ENCODE data around the gene SLC17A9.
"Not testable (repeated sequence)": the region's sequence is repeated elsewhere in the genome, so short reads cannot be mapped to it uniquely, and the experiment has no call there.

Gene SLC17A9

DNA sequence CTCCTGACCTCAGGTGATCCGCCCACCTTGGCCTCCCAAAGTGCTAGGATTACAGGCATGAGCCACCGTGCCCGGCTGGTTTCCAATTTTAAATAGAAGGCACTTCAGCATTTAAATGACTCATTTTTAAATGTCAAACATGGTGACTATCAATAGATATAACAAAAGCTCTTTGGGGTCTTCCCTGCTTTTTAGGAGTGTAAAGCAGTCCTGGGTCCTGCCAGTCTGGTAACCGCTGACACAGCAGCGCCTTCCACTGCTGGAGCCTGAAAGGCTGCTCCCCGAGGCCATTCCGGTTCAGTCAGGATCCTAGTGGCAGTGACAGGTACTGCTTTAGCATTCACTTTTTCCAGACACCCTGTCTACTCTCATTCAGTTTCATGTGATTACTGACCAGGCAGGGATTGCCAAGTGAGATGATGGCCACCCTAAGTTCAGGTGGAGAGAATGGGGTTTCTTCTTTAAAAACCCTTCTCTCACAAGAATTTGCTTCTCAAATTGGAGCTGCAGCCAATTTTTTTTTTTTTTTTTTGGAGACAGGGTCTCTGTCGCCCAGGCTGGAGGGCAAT, 31.3 kb upstream of the SLC17A9 start:
- peak; percentile 79 to 84 for DNase-seq

DNA sequence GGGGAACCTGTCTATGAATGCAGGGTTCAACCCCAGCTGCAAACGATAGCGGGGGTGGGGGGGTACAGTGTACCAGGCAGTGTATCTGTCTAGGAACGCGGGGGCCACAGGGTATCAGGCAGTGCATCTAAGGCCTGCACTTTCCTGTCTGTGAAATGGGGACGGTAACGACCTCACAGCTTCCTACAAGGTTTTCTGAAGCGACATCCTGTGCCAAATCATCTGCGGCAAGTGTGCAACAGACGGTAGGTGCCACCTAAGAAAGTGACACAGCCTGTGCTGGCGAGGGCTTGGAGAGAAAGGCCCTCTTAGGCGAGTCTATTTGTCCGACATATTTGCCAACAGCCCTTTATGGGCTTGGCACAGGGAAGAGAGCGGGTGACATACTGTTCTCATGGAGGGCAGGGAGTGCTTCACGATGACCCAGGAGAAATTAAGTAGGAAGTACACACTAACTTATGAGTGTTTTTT, 30.0 kb upstream of the SLC17A9 start:
- no peak for DNase-seq

DNA sequence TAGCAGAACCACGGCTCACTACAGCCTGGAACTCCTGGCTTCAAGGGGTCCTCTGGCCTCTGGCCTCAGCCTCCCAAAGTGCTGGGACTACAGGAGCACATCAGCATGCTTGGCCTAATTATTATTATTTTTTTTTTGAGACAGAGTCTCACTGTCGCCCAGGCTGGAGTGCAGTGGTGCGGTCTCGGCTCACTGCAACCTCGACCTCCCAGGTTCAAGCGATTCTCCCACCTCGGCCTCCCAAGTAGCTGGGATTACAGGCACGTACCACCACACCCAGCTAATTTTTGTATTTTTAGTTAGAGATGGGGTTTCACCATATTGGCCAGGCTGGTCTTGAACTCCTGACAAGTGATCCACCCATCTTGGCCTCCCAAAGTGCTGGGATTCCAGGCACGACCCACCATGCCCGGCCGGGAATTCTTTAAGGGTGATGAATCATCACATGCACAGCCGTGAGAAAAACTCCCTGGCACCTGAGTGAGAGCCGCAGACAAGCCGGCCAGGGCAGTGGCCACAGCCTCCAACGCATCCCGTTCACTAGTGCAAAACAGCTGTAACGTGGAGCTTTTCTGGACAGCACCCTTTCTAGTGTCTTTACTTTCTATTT, 29.3 kb upstream of the SLC17A9 start:
- DNase-seq, result not testable (repeated sequence)

DNA sequence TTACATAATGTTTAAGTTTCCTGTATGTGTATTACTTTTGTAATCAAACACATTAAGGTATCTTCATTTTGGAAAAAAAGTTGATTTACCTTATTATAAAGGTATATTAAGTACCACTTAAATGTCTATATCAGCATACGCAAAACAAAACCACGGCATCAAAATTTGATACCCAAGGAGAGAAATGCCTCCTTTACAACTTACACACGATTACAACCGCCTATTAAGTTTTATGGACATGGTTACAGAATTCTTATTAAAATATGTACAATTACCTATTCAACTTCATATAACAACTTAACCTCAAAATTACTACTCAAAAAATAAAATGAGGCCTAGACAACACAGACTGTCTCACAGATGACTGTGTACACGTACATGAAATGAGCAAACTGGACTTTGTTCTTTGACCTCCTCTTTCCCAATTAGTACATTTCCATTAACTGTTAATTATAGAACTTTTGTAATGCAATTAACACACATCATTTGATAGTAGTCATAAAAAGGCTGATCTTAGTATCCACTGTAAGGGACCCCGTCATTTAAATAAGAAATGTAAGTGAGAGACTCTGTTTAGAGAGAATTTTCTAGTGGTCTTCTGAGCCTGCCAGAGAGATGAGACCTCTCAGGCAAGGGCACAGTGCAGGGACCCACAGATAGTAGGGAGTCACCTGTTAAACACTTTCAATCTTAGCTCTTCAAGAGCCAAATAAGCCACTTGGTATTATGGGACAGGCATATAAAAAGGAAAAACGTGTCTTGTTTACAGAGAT, 28.7 kb upstream of the SLC17A9 start:
- DNase-seq, result no peak

DNA sequence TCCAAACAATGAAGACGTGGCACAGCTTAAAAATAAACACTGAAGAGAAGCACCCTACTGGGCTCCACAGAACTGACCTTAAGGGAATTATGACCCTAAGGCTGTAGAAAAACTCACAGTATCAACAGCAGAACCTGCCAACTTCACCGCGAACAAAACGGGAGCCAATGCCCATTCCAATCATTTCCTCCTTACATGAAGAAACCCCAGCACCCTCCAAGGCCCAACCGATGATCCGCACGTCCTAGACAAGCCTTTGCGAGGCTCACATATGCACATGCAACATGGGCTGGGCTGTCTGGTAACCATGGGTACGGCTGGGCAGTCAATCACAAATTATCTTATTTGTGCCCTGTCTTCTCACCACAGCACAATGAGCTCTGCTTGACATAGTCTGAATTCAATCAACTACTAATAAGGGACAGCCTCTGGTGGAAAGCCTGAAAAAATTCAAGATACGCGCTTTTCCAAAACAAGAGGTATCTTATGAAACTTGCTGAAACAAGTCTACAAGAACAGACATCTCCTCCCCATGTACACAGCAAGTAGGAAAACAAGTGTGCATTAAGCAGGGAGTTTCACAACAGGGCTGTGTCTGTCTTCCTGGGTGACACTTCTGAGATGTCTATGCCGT, 27.9 kb upstream of the SLC17A9 start:
- DNase-seq, result peak in 1 of 2 experiments; percentile 28

DNA sequence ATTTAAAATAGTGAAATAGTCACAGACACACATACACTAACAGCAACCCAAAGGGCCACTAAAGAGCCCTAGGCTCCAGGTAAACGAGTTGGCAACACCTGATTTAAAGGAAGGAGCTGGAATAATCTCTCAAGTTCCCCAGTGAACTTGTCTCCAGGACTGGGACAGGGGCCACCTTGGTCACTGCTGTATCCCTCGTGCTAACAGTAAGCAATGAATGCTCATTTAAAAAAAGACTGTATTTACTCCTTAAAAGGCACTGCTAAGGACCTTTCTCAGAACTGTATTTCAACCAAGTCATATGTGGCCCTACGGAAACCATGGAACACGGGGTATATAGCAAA, 27.5 kb upstream of the SLC17A9 start:
- DNase-seq, result no peak

DNA sequence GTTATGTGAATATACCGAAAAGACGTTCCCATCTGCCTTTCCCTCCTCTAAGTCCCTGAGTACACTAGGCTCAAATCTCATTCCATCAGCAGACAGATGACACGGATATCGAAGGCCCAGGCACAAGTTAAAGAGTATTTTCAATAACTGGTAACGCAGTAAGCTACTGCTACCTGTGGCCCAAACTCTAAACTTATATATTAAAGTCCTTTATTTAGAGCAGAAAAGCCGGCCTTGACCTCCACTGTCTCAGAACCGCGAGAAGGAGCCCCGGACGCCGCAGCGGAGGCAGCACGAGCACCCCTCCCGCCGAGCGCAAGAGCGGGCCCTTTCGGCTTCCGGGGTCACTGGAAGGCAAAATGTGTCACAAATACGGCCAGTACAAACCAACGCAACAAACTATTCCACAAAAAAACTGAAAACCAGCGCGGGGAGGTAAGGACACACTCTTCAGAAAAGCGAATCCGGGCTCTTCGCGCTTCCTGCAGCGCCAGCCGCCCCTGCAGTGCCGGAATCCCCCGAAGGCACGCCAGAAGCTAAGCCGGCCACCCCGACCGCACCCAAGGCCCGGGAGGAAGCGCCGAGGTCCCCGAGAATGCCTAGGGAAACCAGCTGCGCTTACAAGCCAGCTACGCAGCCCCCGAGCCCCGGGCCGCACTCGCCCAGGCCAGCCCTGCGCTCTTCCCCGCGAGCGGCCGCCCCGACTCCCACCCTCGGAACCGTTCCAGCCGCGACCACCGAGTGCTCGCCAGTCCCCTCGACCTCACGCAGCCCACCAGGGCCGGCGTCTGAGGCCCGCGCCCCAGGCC, 26.9 kb upstream of the SLC17A9 start:
- DNase-seq, result peak in 1 of 2 experiments; percentile 66

DNA sequence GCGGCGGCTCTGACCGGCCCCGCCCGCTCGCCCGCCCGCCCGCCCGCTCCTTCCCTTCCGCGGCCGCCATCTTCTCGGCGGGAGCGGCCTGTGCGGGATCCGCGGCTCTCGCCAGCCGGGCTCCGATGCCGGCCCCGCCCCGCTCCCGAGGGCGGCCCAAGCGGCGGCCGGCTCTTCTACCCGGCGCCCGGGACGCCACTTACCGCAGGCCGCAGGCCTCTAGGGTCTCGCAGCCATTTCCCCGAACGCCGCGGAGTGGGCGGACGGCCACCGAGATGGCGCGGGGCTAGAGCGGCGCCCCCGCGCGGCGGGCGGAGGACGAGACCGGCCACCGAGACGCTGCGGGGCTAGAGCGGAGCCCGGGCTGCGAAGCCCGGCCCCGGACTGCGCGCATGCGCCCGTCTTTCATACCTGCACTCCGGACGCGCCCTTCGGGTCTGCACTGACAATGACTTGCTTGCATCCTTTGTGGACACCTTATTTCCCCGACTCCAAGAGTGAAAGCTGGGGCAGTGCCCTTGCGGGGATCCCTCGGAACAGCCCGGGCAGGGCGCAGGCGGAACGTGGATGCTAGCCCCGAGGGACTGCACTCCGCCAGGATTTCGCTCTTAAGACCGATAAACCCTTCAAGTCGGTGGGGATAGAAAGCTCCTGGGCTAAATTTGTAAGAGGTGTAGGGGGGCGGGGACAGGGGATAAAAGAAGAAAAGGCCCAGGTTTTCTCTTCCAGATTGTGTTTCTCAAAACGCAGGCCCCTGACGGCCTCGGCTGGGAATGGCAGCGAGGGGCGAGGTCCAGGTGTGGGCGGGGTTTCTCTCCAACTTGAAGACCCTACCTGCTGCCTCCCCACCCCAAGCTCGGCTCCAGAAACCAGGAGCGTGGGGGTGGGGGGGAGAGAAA, 26.0 kb upstream of the SLC17A9 start, which contains the start of gene DIDO1:
TSS of gene DIDO1 (minus strand) at position 277 of the 899 bp plus-strand sequence.
- DNase-seq, result peak; percentile 87 to 95

DNA sequence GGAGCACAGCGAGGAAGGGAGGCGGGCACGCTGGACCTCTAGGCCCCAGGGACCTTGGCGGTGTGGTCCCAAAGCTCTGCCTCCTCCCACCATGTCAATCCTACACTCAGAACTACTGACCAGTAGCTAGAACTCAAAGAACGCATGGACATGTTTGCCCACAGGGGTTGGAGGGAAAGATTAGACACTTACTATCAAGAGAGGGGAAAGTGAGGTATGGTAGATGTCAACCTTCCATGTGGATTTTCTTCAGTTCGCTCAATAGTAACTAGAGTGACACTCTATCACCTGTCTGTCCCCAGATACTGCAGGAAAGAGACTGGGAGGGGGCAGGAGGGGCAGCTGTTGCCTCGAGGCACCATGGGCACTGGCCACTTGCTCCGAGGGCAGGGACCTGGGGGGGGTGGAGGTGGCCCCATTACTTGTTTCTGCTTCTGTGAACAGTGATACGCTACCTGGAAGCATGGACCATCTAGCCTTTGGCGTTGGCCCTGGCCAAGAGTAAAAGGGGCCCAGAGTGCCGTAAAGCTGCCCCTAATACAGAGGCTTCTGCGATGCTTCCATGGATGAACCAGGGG, 25.3 kb upstream of the SLC17A9 start:
- DNase-seq, result no peak

DNA sequence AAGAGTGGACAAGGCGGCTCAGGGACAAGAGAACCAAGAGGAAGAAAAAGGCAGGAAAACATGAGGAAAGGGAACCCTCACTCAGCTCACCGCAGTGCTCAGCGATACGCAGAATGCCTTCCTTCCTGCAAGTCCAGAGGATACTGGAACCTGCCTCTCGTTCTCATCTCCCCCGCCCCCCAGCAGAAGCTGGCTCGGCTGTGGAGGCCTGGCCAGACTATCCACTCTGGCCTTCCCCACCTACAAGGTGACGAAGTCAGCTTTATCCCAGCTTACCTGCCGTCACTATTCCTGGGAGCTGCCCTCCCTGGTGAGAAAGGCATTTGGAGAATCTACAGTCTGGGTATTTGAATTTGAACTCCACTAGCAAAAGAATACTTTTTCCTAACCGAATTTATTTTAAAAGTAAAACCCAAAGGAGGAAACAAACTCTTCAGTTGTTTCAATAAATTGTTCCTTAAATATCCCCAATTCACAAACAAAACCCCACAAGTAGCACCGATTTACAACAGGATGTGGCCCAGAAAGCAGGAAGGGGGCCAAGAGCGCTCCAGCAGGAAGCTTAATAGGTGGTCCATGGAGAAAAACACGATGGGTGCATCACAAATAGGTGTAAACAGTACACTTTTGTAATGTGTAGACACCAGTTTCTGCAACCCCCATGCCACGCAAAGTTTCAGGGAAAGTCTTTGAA, 24.1 kb upstream of the SLC17A9 start:
- no peak for DNase-seq

DNA sequence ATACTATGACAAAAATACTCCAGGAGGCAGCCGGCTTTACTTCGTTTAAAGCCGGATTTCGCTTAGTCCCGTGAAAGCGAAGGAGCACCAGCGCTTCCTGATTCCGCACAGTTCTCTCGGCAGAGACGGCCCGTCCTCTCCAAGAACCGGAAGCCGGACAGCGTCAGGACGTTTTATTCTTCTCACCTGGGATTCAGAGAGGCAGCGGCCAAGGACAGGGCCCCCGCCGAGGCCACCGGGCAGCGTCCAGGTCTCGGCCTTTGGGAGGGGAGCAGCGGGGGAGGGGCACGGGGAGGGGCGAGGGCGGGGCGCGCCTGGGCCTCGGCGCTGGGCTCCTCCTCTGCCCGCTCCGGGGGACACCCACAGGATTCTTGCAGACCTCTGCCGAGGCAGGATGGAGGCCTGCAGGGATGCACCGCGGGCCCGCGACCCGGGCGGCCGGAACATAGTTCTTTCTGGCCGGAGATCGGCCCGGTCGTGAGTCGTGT, 23.4 kb upstream of the SLC17A9 start:
- no peak for DNase-seq

DNA sequence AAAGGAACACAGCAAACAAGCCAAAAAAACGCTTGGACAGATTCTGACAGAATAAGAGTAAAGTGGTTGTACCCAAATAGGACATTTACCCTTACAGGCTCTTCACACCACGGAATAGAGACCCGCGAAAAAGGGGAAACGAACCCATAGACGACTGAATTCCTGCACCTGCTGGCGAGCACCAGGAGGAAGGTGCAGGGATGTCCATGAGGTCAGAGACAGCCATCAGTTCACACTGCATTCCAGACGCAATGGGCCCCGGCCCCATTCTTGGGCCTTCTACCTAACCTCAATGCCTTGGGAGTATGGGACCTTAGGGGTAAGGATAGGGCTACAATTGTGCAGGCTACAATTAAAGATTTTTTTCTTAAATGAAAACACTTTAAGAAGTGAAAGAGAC, 21.0 kb upstream of the SLC17A9 start:
- DNase-seq, result no peak

DNA sequence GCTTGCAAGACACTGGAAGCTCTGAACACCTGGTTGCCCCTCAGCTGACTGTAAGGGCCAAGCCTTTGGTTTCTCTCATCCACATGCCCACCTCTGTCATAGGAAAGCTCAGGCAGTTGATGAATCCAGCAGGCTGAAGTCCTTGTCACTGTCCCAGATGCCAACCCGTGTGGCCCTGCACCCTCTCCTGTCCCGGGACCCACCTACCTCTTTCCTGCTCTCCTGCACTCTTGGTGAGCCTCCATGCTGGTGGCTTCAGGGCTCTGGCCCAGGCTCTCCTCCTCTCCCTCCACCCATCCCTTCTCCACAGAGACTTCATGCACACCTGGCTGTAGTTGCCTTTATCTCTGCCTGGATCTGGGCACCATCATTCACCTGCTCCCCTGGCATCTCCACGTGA, 18.5 kb upstream of the SLC17A9 start:
- DNase-seq, result no peak

DNA sequence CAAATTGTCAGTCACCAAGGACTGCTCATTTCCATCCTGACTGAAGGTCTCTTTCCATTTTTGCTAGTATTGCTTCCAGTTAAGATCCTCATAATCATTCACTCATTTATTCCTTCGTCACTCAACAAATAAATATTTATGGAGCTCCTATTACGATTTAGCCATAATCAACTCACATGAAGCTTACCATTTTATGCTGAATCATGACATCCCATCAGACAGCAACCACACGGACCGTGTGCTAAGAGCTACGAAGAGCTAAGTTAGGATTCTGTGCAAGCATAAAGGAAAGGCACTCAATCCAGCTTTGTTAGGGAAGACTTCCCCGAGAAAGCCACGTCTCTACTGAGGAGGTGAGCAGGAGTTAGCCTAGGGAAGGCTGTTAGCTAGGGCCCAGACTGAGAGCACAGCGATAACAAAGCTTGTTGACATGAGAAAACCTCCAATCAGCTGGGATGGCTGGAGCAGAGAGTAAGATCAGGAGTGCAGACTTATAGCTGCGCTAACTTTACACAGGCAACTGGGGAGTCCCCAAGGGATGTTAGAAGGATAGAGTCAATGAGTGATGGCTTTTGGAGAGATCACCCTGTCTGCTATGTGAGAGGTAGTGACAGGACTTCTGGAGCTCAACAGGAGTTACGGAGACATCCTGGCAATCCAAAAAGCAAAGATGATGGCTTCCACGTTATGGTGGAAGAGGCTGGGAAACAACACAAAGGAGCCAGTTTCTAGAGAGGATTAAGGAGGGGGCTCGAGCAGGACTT, 17.1 kb upstream of the SLC17A9 start:
- DNase-seq, result no peak

DNA sequence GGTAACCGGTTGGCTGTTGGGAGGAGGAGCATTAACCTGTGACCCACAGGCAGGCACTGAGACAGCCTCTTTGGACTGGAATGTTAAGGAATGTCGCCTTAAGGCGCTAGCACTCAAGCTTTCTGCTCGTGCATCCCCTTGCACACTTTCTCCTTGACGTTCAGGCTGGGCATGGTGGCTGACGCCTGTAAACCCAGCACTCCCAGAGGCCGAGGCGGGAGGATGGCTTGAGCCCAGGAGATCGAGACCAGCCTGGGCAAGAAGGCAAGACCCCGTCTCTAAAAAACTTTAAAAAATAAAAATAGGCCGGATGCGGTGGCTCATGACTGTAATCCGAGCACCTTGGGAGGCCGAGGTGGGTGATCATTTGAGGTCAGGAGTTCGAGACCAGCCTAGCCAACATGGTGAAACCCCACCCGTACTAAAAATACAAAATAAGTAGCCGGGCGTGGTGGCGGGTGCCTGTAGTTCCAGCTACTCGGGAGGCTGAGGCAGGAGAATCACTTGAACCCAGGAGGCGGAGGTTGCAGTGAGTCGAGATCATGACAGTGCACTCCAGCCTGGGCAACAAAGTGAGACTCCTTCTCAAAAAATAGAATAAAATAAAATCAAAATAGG, 16.4 kb upstream of the SLC17A9 start:
- no peak for DNase-seq

DNA sequence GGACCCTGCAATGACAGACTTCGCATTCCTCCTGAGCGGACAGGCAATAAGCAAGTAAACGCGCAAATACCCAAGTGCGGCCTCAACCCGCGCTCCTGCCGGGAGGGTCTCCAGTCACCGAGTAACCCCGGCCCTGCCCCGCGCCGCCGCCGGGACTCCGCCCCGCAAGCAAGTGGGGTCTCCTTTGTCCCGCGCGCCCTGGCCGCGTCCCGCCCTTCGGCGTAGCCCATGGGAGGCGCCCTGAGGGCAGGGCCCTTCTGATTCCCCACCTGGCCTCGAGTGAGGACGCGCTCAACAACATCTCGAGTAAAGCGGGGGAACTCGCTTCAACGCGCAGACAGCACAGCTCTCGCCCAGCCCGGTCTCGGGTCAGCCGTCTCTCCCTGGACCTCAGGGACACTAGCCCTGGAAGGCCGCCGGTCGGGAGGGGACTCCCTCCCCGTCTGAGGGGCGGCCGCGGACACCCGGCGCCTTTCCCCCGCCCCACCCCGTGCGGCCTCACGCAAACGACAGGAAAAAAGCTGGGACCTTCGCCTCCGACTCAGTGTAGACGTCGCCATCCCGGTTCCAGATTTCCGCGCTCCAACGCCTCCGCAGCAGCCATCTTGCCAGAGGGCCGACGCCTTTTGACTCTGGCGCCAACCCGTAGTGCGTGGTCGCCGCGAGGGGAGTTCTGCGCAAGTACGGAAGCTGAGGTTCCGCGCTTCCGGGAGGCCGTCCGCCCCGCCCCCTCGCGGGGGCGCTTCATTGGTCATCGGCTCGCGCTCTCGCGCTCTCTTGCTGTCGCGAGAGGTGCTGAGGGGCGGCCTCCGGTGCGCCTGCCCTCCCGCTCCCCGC, 15.0 kb upstream of the SLC17A9 start:
- DNase-seq, result peak; percentile 98

DNA sequence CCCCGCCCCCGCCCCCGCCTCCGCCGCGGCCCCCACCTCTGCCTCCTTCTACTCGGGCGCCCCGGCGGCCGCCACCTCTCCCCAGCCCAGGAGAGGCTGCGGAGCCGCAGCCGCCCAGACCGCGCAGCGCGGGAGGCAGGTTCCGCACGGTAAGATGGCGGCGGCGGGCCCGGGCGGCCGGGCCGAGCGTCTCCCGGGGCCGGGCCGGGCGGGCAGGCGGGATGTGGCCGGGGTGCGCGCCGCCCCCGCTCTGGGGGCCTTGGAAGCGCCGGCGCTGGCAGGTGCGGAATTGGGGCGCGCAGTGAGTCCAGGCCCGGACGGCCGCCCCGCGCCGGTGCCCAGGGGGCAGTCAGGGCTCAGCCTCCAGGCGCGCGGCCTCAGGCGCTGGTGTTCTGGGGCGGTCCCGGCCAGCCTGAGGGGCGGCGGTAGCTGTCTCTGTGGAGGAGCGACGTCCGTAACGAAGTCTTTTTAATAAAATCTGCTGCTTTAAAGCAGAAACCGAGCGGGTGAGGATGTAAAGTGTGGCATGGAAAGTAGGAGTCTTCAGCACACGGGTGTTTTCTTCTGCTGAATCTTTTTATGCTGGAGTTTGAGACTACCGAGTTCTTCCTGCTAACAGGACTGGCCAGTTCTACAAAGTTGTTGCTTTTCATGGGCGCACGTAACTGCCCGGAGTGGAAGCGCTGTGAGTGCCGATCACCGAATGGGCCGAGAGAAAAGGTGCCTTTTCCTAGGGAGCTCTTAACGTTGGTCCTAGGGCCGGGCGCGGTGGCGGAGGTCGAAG, 14.2 kb upstream of the SLC17A9 start, which contains the start of gene GID8:
TSS of gene GID8 (plus strand) at position 43 of the 784 bp plus-strand sequence. CDS start 3,356 bp downstream, outside the sequence.
- DNase-seq, result peak in 1 of 2 experiments; percentile 55

All from SHP77 (cell line).